ENCODE measurements around the gene XRN1.
"Not testable (repeated sequence)": the region's sequence is repeated elsewhere in the genome, so short reads cannot be mapped to it uniquely, and the experiment has no call there.

XRN1 gene

DNA sequence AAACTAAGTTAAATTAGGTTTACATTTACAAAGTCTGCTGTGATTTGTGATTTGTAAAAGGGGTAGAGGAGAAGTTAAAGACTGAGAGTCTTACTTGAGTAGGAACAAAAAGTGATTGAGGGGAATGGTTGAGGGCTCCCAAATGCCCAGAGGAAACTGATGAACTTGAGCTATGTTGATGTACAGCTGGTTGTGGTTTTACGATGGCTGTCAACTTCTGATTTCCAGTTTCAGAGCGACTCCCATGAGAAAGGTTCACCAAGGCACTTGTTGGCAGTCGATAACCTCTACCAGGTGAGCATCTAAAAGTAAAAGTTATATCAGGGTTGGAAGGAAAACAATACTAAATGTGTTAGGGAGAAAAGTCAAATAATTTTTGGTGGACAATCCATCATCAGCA lies 91.0 kb downstream of the XRN1 start:
- no peak overlapping the region for H3K4me3 ChIP-seq (ENCODE audit: low read depth, low read length)
- TF ChIP-seq, protein P1, sequence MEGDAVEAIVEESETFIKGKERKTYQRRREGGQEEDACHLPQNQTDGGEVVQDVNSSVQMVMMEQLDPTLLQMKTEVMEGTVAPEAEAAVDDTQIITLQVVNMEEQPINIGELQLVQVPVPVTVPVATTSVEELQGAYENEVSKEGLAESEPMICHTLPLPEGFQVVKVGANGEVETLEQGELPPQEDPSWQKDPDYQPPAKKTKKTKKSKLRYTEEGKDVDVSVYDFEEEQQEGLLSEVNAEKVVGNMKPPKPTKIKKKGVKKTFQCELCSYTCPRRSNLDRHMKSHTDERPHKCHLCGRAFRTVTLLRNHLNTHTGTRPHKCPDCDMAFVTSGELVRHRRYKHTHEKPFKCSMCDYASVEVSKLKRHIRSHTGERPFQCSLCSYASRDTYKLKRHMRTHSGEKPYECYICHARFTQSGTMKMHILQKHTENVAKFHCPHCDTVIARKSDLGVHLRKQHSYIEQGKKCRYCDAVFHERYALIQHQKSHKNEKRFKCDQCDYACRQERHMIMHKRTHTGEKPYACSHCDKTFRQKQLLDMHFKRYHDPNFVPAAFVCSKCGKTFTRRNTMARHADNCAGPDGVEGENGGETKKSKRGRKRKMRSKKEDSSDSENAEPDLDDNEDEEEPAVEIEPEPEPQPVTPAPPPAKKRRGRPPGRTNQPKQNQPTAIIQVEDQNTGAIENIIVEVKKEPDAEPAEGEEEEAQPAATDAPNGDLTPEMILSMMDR (IDR thresholded peaks at IDR 0.05; ENCODE audit: low read depth, low read length, missing control alignments), result no peak
- DNase-seq (ENCODE audit: low read depth), result peak; percentile 43

DNA sequence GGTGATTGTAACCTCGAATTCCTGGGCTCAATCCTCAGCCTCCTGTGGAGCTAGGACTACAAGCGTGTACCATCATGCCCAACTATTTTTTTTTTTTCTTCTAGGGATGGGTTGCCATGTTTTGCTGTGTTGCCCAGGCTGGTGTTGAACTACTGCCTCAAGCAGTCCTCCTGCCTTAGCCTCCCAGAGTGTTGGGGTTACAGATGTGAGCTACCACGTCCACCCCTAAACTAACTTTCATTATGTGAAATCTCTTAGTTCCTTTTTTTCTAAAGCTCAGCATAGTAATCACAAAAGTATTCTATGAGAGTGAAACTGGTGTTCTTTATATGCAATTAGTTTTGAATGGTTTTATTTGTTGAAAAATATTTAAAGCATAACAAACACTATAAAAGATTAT lies 92.1 kb downstream of the XRN1 start:
- peak; percentile 33 for DNase-seq (ENCODE audit: low read depth)

DNA sequence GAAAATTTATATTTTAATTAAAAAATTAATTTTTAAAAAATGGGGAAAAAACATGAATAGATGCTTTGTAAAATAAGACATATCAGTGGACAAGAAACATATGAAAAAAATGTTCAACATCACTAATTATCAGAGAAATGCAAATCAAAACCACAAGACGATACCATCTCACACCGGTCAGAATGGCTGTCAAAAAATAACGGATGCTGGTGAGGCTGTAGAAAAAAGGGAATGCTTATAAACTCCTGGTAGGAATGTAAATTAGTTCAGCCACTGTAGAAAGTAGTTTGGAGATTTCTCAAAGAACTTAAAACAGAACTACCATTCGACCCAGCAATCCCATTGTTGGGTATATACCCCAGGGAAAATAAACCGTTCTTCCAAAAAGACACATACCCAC lies 93.8 kb downstream of the XRN1 start:
- no peak for DNase-seq (ENCODE audit: low read depth)
- H3K4me3 ChIP-seq (ENCODE audit: low read depth, low read length), result no peak overlapping the region
- TF ChIP-seq, protein P1 (IDR thresholded peaks at IDR 0.05; ENCODE audit: low read depth, low read length, missing control alignments), result no peak

More for the DNA sequence above, 92.1 kb downstream of the XRN1 start:
- TF ChIP-seq, protein P1 (IDR thresholded peaks at IDR 0.05; ENCODE audit: low read depth, low read length, missing control alignments), result no peak
- H3K4me3 ChIP-seq (ENCODE audit: low read depth, low read length), result no peak overlapping the region

DNA sequence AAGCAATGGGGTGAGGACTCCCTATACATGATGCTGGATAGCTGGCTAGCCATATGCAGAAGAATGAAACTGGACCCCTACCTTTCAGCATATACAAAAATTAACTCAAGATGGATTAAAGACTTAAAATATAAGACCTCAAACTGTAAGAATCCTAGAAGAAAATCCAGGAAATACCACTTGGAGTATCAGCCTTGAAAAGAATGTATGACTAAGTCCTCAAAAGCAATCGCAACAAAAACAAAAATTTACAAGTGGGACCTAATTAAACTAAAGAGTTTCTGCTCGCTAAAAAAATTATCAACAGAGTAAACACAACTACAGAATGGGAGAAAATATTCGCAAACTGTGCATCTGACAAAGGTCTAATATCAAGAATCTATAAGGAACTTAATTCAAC lies 94.3 kb downstream of the XRN1 start:
- TF ChIP-seq, protein P1 (IDR thresholded peaks at IDR 0.05; ENCODE audit: low read depth, low read length, missing control alignments), result no peak
- DNase-seq (ENCODE audit: low read depth), result no peak
- no peak overlapping the region for H3K4me3 ChIP-seq (ENCODE audit: low read depth, low read length)

DNA sequence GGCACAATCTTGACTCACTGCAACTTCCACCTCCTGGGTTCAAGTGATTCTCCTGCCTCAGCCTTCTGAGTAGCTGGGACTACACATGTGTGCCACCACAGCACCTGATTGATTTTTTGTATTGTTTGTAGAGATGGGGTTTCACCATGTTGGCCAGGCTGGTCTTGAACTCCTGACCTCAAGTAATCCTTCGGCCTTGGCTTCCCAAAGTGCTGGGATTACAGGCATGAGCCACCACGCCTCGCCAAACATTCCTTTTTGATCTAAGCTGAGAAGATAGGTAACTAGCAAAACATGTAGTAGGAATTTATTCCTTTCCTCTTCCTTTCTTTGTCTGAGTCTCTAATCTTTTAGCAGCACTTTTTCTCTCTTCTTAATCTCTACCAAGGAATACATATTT lies 95.1 kb downstream of the XRN1 start:
- H3K4me3 ChIP-seq (ENCODE audit: low read depth, low read length); DNase-seq (ENCODE audit: low read depth): not testable (repeated sequence)

DNA sequence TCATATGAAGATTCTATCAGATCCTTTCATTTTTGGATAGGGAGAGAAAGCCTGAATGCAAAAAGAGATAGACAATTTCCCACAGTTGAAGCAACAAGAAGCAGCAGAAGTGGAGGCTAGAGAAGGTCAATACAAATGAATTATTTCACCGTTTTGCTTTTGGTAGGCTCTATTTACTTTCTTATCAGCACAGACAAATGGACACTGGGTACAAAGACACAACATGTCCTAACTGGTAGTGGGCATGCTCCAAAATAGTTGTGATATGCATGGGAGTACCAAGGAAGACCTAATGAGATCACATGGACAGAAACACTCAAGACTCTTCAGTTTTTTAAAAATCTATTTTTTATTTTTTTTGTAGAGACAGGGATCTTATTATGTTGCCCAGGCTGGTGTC lies 99.4 kb downstream of the XRN1 start:
- TF ChIP-seq, protein P1 (IDR thresholded peaks at IDR 0.05; ENCODE audit: low read depth, low read length, missing control alignments), result no peak
- no peak overlapping the region for H3K4me3 ChIP-seq (ENCODE audit: low read depth, low read length)
- DNase-seq (ENCODE audit: low read depth), result no peak

DNA sequence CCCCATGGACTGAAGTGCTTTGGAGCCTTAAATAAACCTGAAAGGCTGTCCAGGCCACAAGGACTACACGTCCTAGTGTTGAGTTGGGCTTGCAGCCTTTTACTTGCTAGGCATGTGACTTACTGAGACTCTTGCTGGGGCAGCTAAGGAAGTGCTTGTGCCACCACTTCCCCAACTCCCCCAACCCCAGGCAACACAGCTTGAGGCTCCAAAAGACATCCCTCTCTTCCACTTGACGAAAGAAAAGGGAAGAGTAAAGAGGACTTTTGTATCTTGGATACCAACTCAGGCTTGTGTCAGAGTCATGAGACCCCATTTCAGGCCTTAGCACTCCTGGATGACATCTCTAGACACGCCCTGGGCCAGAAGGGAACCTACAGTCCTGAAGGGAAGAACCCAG lies 109.8 kb downstream of the XRN1 start:
- no peak overlapping the region for H3K4me3 ChIP-seq (ENCODE audit: low read depth, low read length)
- DNase-seq (ENCODE audit: low read depth), result no peak
- TF ChIP-seq, protein P1 (IDR thresholded peaks at IDR 0.05; ENCODE audit: low read depth, low read length, missing control alignments), result no peak

DNA sequence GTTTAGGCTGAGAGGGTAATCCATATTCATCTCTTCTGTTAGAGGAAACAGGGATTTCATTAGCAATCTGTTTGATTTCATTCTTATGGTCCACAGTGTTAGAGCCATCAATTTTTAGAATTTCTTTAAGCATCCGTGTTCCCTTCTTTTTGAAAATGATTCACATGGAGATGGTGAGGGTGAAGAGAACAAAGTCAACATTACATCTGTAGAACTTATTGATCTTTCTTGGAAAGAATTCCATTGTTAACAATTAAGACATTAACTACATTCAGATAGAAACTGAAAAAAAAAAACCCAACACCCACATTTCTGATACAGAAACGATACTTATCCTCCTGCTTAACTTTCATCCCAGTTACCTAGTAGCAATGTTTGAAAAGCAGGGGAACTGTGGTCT lies 115.4 kb downstream of the XRN1 start:
- TF ChIP-seq, protein P1 (IDR thresholded peaks at IDR 0.05; ENCODE audit: low read depth, low read length, missing control alignments), result no peak

DNA sequence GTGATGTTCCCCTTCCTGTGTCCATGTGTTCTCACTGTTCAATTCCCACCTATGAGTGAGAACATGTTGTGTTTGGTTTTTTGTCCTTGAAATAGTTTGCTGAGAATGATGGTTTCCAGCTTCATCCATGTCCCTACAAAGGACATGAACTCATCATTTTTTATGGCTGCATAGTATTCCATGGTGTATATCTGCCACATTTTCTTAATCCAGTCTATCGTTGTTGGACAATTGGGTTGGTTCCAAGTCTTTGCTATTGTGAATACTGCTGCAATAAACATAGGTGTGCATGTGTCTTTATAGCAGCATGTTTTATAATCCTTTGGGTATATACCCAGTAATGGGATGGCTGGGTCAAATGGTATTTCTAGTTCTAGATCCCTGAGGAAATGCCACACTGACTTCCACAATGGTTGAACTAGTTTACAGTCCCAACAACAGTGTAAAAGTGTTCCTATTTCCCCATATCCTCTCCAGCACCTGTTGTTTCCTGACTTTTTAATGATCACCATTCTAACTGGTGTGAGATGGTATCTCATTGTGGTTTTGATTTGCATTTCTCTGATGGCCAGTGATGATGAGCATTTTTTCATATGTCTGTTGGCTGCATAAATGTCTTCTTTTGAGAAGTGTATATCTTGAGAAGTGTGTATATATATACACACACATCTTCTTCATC lies 123.4 kb downstream of the XRN1 start:
- not testable (repeated sequence) for H3K4me3 ChIP-seq (ENCODE audit: low read depth, low read length); DNase-seq (ENCODE audit: low read depth)

More for the DNA sequence above, 115.4 kb downstream of the XRN1 start:
- no peak for DNase-seq (ENCODE audit: low read depth)
- H3K4me3 ChIP-seq (ENCODE audit: low read depth, low read length), result no peak overlapping the region
